GM18873 (cell line): ENCODE results near the gene CYTIP.
"Not testable (repeated sequence)": the region's sequence is repeated elsewhere in the genome, so short reads cannot be mapped to it uniquely, and the experiment has no call there.

Experiments used
- ATAC-seq: cut with Tn5 transposase; IDR thresholded peaks from one replicate; pipeline ENCODE4 v1.9.1; 2021; ENCODE audit warnings: mild to moderate bottlenecking, moderate library complexity, moderate number of reproducible peaks; ENCODE audit not compliant: unreplicated experiment, low FRiP score

The CYTIP gene

DNA sequence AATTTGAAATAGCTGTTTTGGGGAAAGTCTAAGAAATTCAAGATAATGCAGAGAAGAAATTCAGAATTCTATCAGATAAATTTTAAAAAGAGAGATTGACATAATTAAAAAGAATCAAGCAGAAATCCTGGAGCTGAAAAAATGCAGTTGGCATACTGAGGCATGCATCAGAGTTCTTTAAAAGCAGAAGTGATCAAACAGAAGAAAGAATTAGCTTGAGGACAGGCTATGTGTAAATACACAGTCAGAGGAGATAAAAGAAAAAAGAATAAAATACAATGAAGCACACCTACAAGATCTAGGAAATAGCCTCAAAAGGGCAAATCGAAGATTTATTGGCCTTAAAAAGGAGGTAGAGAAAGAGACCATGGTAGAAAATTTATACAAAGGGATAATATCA lies 57.1 kb downstream of the CYTIP start:
- no peak for ATAC-seq

DNA sequence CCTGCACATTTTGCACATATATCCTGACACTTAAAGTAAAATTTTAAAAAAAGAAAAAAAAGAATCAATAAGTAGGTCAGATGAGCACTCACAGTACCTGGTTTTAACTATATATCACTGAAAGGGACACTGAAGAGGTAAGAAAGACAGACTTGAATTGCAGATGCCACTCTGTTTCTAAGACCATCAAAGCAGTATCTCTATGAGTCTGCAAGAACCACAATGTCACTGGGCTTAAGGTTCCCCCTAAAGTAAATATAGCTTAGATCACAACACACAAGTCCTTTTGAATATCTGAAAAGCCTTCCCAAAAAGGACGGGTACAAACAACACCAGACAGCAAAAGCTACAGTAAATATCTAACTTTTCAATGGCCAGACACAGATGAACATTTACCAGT lies 57.6 kb downstream of the CYTIP start:
- no peak for ATAC-seq

DNA sequence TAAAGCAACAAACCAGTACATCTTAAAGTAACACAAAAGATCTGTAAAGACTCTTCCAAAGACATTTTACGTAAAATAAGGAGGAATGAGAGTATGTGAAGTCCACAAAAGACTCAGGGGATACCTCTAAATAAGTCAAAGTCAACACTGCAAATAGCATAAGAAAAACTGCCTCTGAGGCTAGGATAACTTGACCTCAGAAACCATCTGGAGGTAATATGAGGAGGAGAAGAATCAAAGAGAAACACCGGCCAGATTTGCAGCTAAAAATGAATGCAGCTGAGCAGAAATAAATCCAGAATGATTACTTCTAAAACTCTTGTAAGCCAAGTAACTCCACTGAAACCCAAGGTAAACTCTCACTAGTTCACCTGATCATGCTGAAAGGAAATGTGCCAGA lies 66.0 kb downstream of the CYTIP start:
- ATAC-seq: no peak

DNA sequence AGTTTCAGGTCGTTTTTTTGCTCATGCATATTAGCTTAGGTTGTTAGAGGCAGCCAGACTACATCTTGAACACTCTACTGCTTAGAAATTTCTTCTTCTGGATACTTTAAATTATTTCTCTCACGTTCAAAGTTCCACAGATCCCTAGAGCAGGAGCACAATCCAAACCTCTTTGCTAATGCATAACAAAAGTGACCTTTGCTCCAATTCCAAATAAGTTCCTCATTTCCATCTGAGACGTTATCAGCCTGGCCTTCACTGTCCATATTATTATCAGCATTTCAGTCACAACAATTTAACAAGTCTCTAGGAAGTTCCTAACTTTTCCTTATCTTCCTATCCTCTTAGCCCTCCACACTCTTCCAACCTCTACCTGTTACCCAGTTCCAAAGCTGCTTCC lies 67.8 kb downstream of the CYTIP start:
- ATAC-seq: no peak

DNA sequence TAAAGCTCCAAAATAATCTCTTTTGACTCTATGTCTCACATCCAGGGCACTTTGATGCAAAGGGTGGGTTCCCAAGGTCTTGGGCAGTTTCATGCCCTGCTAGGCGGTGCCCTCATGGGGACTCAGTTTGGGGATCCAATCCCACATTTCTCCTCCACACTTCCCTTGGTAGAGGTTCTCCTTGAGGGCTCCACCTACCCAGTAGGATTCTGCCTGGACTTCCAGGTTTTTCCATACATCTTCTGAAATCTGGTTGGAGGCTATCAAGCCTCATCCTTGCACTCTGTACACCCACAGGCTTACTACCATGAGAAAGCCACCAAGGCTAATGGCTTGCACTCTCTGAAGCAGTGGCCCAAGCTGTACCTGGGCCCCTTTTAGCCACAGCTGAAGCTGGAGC lies 68.5 kb downstream of the CYTIP start:
- no peak for ATAC-seq

DNA sequence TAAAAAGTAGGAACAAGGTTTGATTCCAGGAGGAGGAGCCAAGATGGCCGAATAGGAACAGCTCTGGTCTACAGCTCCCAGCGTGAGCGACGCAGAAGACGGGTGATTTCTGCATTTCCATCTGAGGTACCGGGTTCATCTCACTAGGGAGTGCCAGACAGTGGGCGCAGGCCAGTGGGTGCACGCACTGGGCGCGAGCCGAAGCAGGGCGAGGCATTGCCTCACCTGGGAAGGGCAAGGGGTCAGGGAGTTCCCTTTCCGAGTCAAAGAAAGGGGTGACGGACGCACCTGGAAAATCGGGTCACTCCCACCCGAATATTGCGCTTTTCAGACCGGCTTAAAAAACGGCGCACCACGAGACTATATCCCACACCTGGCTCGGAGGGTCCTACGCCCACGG lies 75.4 kb downstream of the CYTIP start:
- ATAC-seq: not testable (repeated sequence)

DNA sequence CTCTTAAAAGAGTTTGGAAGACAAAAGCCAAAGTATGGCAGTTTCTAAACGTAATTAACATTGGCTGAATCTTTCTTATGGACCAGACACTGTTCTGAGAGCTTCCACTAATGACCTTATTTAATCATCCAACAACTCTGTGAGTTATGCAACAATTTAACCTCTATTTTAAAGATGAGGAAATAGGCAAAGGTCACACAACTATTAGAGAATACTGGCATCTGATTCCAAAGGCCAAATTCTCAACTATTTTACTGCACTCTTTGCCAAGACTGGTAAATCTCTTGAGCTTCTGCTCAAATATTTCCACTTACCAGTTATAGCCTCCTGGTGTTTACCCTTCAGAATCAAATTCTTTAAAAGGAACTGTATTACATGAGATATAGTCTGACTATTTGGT lies 76.2 kb downstream of the CYTIP start:
- ATAC-seq: no peak
